Breast epithelium (tissue), 4 donors: ENCODE measurements around the gene CCDC92. TPM values are rescaled to one million over a fixed set of nuclear protein-coding genes. Genes with fewer than 3 reads are reported as not detected.

ENCODE experiments used
- DNase-seq, 2 donors: peaks; one replicate each; pipeline ENCODE4 v3.0.0-alpha.2; 2019; ENCODE audit warnings: low spot score in 2 of 2
- H3K27ac ChIP-seq, 2 donors: fragments of 200-600 bp; sonication (generic) in 1 of 2; one replicate each; pipeline ENCODE4 v1.5.1; 2016 to 2019; ENCODE audit warnings: mild to moderate bottlenecking in 1 of 2
- H3K27me3 ChIP-seq, 2 donors: fragments of 200-600 bp; sonication (generic) in 1 of 2; one replicate each; pipeline versions ENCODE4 v1.5.1 to v1.6.0; 2017 to 2019; ENCODE audit warnings: control low read depth in 1 of 2, mild to moderate bottlenecking in 1 of 2
- H3K36me3 ChIP-seq: fragments of 200-600 bp; one replicate; pipeline ENCODE4 v1.5.1; 2019
- H3K4me1 ChIP-seq, 2 donors: fragments of 200-600 bp; sonication (generic); one replicate each; pipeline ENCODE4 v1.5.1; 2016 to 2019; ENCODE audit warnings: control low read depth in 1 of 2
- H3K4me3 ChIP-seq, 3 donors: fragments of 200-600 bp; sonication (generic); 1 replicate in 2 of 3; 2 replicates in 1 of 3; pipeline ENCODE4 v1.5.1; 2016 to 2019; ENCODE audit warnings: mild to moderate bottlenecking in 3 of 3, moderate library complexity in 2 of 3
- H3K9me3 ChIP-seq, 2 donors: fragments of 200-600 bp; sonication (generic) in 1 of 2; one replicate each; pipeline ENCODE4 v1.5.1; 2016 to 2019; ENCODE audit warnings: control low read depth in 1 of 2
- CTCF ChIP-seq, 3 donors: fragments of 450-650 bp; IDR thresholded peaks; one replicate each; pipeline ENCODE4 v1.5.1; 2016 to 2017; ENCODE audit warnings: antibody characterized with exemption in 3 of 3, mild to moderate bottlenecking in 3 of 3, moderate library complexity in 3 of 3
- POLR2A ChIP-seq: fragments of 450-650 bp; IDR thresholded peaks from one replicate; pipeline ENCODE4 v1.6.1; 2016; ENCODE audit warnings: antibody characterized with exemption, mild to moderate bottlenecking, moderate library complexity
- POLR2AphosphoS5 ChIP-seq, 3 donors: sonication (generic); formaldehyde crosslinking; IDR thresholded peaks; one replicate each; pipeline ENCODE4 v1.6.1; 2017; ENCODE audit warnings: antibody characterized with exemption in 3 of 3
- intact Hi-C: fragments of 100-400 bp; cut with DNase I; formaldehyde crosslinking; loops from one replicate; pipeline ENCODE4 v1.15.1; 2023; ENCODE audit warnings: low total_unique reads
- total RNA-seq, 3 donors: library from RNA; depleted of rRNA; stranded (reverse); fragments of >200 nt; gene quantifications; one replicate each; pipeline ENCODE4 v1.1.0, GENCODE V29; 2016

Gene CCDC92
- total RNA-seq, 3 donors from 2014 or later, result 17.4 to 40.0 (median 24.6) TPM

- Histone ChIP-seq H3K27me3 (no peaks in the 10 kb centered on the region), H3K9me3 (no peaks in the 10 kb centered on the region), H3K4me3 (no peak overlapping the region), H3K27ac (no peak overlapping the region), H3K36me3 (no peaks in the 10 kb centered on the region), H3K4me1 (no peaks in the 10 kb centered on the region)
- intact Hi-C loops, result no loop called here
- no peak for TF ChIP-seq POLR2AphosphoS5 (IDR thresholded peaks at IDR 0.05)
- TF ChIP-seq CTCF (IDR thresholded peaks at IDR 0.05), result no peak
- TF ChIP-seq POLR2A, result no peak
- no peak for DNase-seq
Observed at GRCh38 chr12:123958876-123959275, 13.8 kb downstream of the CCDC92 start.

GRCh38 chr12:123958462-123958861 is 14.2 kb downstream of the CCDC92 start:
- no peak overlapping the region for H3K27ac ChIP-seq

GRCh38 chr12:123957196-123957595 is 15.4 kb downstream of the CCDC92 start:
- no peak for TF ChIP-seq POLR2A
- TF ChIP-seq CTCF (IDR thresholded peaks at IDR 0.05), result no peak
- no peak for TF ChIP-seq POLR2AphosphoS5 (IDR thresholded peaks at IDR 0.05)
- Histone ChIP-seq H3K4me3 (no peak overlapping the region), H3K9me3 (no peaks in the 10 kb centered on the region), H3K36me3 (no peaks in the 10 kb centered on the region), H3K27me3 (no peaks in the 10 kb centered on the region), H3K4me1 (no peaks in the 10 kb centered on the region), H3K27ac (no peak overlapping the region)
- DNase-seq, result no peak
- intact Hi-C loops, result no loop called here

More at GRCh38 chr12:123958462-123958861, 14.2 kb downstream of the CCDC92 start:
- no peak overlapping the region for H3K4me3 ChIP-seq
- no peaks in the 10 kb centered on the region for H3K36me3 ChIP-seq
- H3K9me3 ChIP-seq, result no peaks in the 10 kb centered on the region
- TF ChIP-seq CTCF (IDR thresholded peaks at IDR 0.05), result no peak
- TF ChIP-seq POLR2AphosphoS5 (IDR thresholded peaks at IDR 0.05), result no peak
- TF ChIP-seq POLR2A, result no peak
- H3K4me1 ChIP-seq, result no peaks in the 10 kb centered on the region
- DNase-seq, result no peak
- no peaks in the 10 kb centered on the region for H3K27me3 ChIP-seq
- intact Hi-C loops, result no loop called here

GRCh38 chr12:123956249-123956648 is 16.4 kb downstream of the CCDC92 start:
- DNase-seq, result no peak
- intact Hi-C loops, result no loop called here
- H3K4me1 ChIP-seq, result no peaks in the 10 kb centered on the region
- H3K4me3 ChIP-seq, result no peak overlapping the region
- no peaks in the 10 kb centered on the region for H3K9me3 ChIP-seq
- no peak overlapping the region for H3K27ac ChIP-seq
- H3K36me3 ChIP-seq, result no peaks in the 10 kb centered on the region
- no peaks in the 10 kb centered on the region for H3K27me3 ChIP-seq
- TF ChIP-seq CTCF (IDR thresholded peaks at IDR 0.05) (no peak), POLR2A (no peak), POLR2AphosphoS5 (IDR thresholded peaks at IDR 0.05) (no peak)

GRCh38 chr12:123954647-123955350 is 17.8 kb downstream of the CCDC92 start:
- Histone ChIP-seq H3K27me3 (no peaks in the 10 kb centered on the region), H3K4me3 (no peak overlapping the region), H3K4me1 (no peaks in the 10 kb centered on the region), H3K27ac (no peak overlapping the region), H3K36me3 (no peaks in the 10 kb centered on the region), H3K9me3 (no peaks in the 10 kb centered on the region)
- no peak for DNase-seq
- intact Hi-C loops, result no loop called here
- no peak for TF ChIP-seq POLR2AphosphoS5 (IDR thresholded peaks at IDR 0.05)
- TF ChIP-seq CTCF (IDR thresholded peaks at IDR 0.05), result no peak
- no peak for TF ChIP-seq POLR2A
